ENCODE results near the gene KIF1C.
"Not testable (repeated sequence)": the region's sequence is repeated elsewhere in the genome, so short reads cannot be mapped to it uniquely, and the experiment has no call there.

The KIF1C gene

DNA sequence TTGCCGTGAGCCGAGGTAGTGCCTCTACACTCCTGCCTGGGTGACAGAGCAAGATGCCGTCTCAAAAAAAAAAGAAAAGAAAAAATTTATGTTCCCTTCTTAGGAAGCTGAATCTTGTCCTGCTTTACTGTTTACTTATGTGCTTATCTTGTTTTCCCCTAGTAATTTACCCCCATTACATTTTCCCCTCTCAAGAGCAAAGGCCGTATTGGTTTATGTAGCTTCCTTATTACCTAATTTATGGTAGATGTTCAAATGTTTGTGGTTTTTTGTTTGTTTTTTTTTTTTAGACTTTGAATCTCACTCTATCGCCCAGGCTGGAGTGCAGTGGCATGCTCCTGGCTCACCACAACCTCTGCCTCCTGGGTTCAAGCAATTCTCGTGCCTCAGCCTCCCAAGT is 47.7 kb downstream of the KIF1C start:
- no peak for DNase-seq

DNA sequence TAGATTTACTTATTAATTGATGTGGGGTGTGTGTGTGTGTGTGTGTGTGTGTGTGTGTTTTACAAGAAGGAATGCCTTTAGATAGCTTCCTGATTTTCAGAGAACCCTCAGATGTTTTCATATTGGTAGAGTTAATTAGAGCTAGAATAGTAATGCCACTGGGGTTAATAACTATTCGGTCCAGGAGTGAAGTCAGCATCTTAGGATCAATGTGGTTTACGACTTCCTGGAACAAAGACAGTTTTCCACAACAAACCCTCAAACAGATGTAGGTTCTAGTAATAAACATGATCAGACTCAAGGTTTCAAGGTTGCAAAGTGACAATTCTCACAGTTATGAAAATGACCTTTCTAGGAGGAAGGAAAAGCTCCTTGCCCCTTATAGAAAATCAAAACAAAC is 49.7 kb downstream of the KIF1C start:
- DNase-seq: no peak

GRCh38 chr17:5049314-5049841 is 51.6 kb downstream of the KIF1C start:
- DNase-seq: no peak

- no peak for DNase-seq
Observed at GRCh38 chr17:5050278-5050677, 52.5 kb downstream of the KIF1C start.

DNA sequence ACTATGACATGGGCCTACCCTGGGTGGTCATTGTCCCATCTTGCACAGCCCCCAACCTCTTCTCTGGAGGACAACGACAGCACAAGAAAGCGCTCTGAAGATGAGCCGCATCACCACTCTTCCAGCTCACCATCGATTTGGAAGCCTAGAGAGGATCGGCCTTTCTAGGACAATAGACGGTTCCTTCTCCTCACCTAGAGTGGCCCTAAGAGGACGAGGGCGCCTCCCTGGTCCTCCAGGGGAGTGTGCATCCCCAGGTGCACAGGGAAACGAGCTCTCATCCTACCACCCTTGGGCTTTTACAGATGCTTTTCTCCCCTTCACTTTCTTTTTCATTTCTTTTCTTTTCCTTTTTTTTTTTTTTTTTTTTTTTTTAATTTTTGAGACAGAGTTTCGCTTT is 57.8 kb downstream of the KIF1C start:
- no peak for DNase-seq

DNA sequence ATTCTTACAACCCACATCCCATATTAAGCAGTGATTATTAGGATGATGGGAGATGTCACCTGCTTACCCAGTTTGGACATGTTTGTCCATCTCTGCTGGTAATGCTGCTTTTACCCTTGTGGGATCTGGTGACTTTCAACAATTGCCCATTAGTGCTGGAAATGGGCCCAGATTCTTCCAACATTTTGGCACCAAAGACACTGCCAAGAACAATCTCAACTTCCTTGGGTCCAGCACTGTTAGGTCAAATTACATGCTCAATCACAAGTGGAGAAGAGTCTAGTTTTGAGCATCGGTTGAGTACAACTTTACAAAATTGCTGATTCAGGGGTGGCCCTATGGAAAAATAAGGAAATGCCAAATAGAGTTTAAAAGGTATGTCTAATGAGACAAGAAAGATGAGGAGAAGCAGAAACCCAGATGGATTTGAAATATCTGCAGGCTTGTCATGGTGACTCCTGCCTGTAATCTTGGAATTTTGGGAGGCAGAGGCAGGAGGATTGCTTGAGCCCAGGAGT is 67.5 kb downstream of the KIF1C start:
- no peak for DNase-seq

- no peak for DNase-seq
Observed at GRCh38 chr17:5068236-5068635, 70.5 kb downstream of the KIF1C start.

GRCh38 chr17:5069724-5070123 is 72.0 kb downstream of the KIF1C start:
- no peak for DNase-seq

DNA sequence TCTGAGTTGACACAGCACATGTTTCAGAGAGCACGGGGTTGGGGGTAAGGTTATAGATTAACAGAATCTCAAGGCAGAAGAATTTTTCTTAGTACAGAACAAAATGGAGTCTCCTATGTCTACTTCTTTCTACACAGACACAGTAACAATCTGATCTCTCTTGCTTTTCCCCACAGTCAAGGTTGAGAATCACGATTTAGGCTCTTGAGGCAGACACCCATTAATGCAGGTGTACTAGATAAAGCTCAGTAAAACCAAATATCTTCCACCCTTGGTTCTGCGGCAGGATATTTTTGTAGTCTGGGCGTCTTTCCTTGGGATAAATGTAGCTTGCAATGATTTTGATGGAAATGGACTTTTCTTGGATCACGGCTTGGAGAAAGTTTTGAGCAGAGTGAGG is 77.7 kb downstream of the KIF1C start:
- DNase-seq: not testable (repeated sequence)

DNA sequence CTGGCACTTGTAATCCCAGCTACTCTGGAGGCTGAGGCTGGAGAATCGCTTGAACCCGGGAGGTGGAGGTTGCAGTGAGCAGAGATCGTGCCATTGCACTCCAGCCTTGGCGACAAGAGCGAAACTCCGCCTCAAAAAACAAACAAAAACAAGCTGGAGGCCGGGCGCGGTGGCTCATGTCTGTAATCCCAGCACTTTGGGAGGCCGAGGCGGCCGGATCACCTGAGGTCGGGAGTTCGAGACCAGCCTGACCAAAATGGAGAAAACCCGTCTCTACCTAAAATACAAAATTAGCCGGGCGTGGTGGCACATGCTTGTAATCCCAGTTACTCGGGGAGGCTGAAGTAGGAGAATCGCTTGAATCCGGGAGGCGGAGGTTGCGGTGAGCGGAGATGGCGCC is 79.5 kb downstream of the KIF1C start:
- not testable (repeated sequence) for DNase-seq

DNA sequence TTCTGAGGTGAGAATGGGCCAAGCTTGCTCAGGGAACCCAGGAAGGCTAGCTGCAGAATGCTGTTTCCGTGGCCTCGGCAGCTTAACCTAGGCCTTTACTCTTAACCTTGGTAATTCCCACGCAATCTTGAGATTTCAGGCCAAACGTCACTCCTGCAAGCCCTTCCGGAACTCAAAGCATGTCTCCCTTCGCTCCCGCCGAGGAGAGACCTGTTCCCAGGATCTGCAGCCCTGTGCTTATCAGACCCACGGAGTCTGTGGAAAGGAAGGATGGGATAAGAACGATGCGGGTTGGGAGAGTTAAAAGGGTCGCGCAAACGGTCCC is 80.0 kb downstream of the KIF1C start:
- DNase-seq: no peak
